ENCODE measurements around the gene PRKAB1.
"Not testable (repeated sequence)": the region's sequence is repeated elsewhere in the genome, so short reads cannot be mapped to it uniquely, and the experiment has no call there.

Gene PRKAB1

GRCh38 chr12:119704065-119704747 lies 36.3 kb downstream of the PRKAB1 start:
- no peak overlapping the region for H3K27ac ChIP-seq
- TF ChIP-seq ZFX (IDR thresholded peaks at IDR 0.05; ENCODE audit: borderline replicate concordance) = no peak

- no peak overlapping the region for H3K27ac ChIP-seq
- TF ChIP-seq ZFX (IDR thresholded peaks at IDR 0.05; ENCODE audit: borderline replicate concordance) = no peak
- TF ChIP-seq CTCF (IDR thresholded peaks at IDR 0.05) = no peak
Measured at GRCh38 chr12:119705182-119705581, 37.2 kb downstream of the PRKAB1 start.

- H3K27ac ChIP-seq = not testable (repeated sequence)
Measured at GRCh38 chr12:119706427-119706826, 38.5 kb downstream of the PRKAB1 start.

GRCh38 chr12:119710374-119710964 lies 42.5 kb downstream of the PRKAB1 start:
- peak overlapping the region; percentile 32; the same call in 1 of the 2 replicates for H3K27ac ChIP-seq

GRCh38 chr12:119710965-119711551 lies 43.1 kb downstream of the PRKAB1 start:
- H3K27ac ChIP-seq = peak overlapping the region; percentile 32; the same call in 1 of the 2 replicates
- no peak for TF ChIP-seq ZFX (IDR thresholded peaks at IDR 0.05; ENCODE audit: borderline replicate concordance)
- no peak for TF ChIP-seq CTCF (IDR thresholded peaks at IDR 0.05)

More at GRCh38 chr12:119710374-119710964, 42.5 kb downstream of the PRKAB1 start:
- TF ChIP-seq ZFX (IDR thresholded peaks at IDR 0.05; ENCODE audit: borderline replicate concordance) = no peak

GRCh38 chr12:119711693-119712092 lies 43.8 kb downstream of the PRKAB1 start:
- H3K27ac ChIP-seq = no peak overlapping the region
- no peak for TF ChIP-seq CTCF (IDR thresholded peaks at IDR 0.05)
- no peak for TF ChIP-seq ZFX (IDR thresholded peaks at IDR 0.05; ENCODE audit: borderline replicate concordance)

GRCh38 chr12:119712721-119713120 lies 44.8 kb downstream of the PRKAB1 start:
- TF ChIP-seq ZFX (IDR thresholded peaks at IDR 0.05; ENCODE audit: borderline replicate concordance) (no peak), CTCF (IDR thresholded peaks at IDR 0.05) (no peak)
- no peak overlapping the region for H3K27ac ChIP-seq

- TF ChIP-seq CTCF (IDR thresholded peaks at IDR 0.05) (no peak), ZFX (IDR thresholded peaks at IDR 0.05; ENCODE audit: borderline replicate concordance) (no peak)
- H3K27ac ChIP-seq = no peak overlapping the region
Measured at GRCh38 chr12:119713551-119714031, 45.7 kb downstream of the PRKAB1 start.

Data from 22Rv1 (cell line).